NB4 (cell line): ENCODE results near the gene ZNF138.

Experiments used
- MYC ChIP-seq: IDR thresholded peaks from 2 replicates; pipeline ENCODE4 v1.6.1; 2011; ENCODE audit warnings: low read depth, low read length
- POLR2A ChIP-seq: IDR thresholded peaks from 2 replicates; pipeline ENCODE4 v1.6.1; 2011; ENCODE audit warnings: mild to moderate bottlenecking; ENCODE audit not compliant: insufficient read length; ENCODE audit errors: extremely low read depth

GRCh38 chr7:64873155-64873500 lies 78.9 kb downstream of the ZNF138 start:
- TF ChIP-seq POLR2A (no peak), MYC (no peak)
